RCC 7860 (cell line): ENCODE results near the gene CBS.
"Not testable (repeated sequence)": the region's sequence is repeated elsewhere in the genome, so short reads cannot be mapped to it uniquely, and the experiment has no call there.

Experiments
- DNase-seq: peaks from one replicate; pipeline ENCODE4 v3.0.0-alpha.2; 2015; ENCODE audit warnings: low spot score
- FAIRE-seq: peaks from 2 replicates; lab custom pipeline; 2012; peaks lifted over from hg19 to GRCh38; lab: Jason Lieb, UNC

The CBS gene

GRCh38 chr21:43027846-43028731 is 47.5 kb downstream of the CBS start:
- FAIRE-seq: no peak
- no peak for DNase-seq

- DNase-seq (peak; percentile 26), FAIRE-seq (no peak)
Observed at GRCh38 chr21:43025636-43026180, 49.9 kb downstream of the CBS start.

- DNase-seq (no peak), FAIRE-seq (no peak)
Observed at GRCh38 chr21:43024439-43025136, 51.0 kb downstream of the CBS start.

GRCh38 chr21:43023175-43023574 is 52.5 kb downstream of the CBS start:
- DNase-seq: no peak
- FAIRE-seq: no peak

GRCh38 chr21:43021756-43022600 is 53.7 kb downstream of the CBS start:
- no peak for DNase-seq
- FAIRE-seq: no peak

GRCh38 chr21:43021191-43021590 is 54.4 kb downstream of the CBS start:
- DNase-seq: no peak
- no peak for FAIRE-seq

- DNase-seq: no peak
- FAIRE-seq: no peak
Observed at GRCh38 chr21:43020771-43021170, 54.9 kb downstream of the CBS start.

GRCh38 chr21:43020177-43020576 is 55.5 kb downstream of the CBS start:
- FAIRE-seq (no peak), DNase-seq (no peak)

- DNase-seq (no peak), FAIRE-seq (no peak)
Observed at GRCh38 chr21:43018519-43018918, 57.1 kb downstream of the CBS start.

- DNase-seq: no peak
- no peak for FAIRE-seq
Observed at GRCh38 chr21:43016728-43017127, 58.9 kb downstream of the CBS start.

GRCh38 chr21:43015906-43016540 is 59.6 kb downstream of the CBS start:
- no peak for DNase-seq
- FAIRE-seq: no peak

- no peak for FAIRE-seq
- peak; percentile 33 for DNase-seq
Observed at GRCh38 chr21:43012596-43012995, 63.0 kb downstream of the CBS start.

GRCh38 chr21:43006874-43007208 is 68.8 kb downstream of the CBS start:
- DNase-seq (no peak), FAIRE-seq (no peak)

- not testable (repeated sequence) for DNase-seq, FAIRE-seq
Observed at GRCh38 chr21:43006051-43006873, 69.4 kb downstream of the CBS start.

GRCh38 chr21:43005635-43006034 is 70.0 kb downstream of the CBS start:
- DNase-seq (no peak), FAIRE-seq (no peak)

- no peak for FAIRE-seq
- no peak for DNase-seq
Observed at GRCh38 chr21:43004926-43005325, 70.7 kb downstream of the CBS start.
